ENCODE data around the gene GPS2.

- TF ChIP-seq CTCF (conservative IDR thresholded peaks at IDR 0.05; ENCODE audit: low read depth, low read length) (no peak), EZH2 (IDR thresholded peaks at IDR 0.05; ENCODE audit: borderline replicate concordance, low read depth, low read length, poor library complexity, severe bottlenecking) (no peak)
Measured at GRCh38 chr17:7293159-7293558, 22.0 kb downstream of the GPS2 start.

All from A673 (cell line).